Activated T-cell treated with anti-CD3 and anti-CD28 coated beads, Interleukin-2, amount 50 U/mL, for 72 hours (primary cell): ENCODE measurements around the gene AHRR. TPM values are rescaled to one million over a fixed set of nuclear protein-coding genes. Genes with fewer than 3 reads are reported as not detected.

Experiments
- ATAC-seq, 2 donors: fragments of 150-1000 bp; cut with Tn5 transposase; replicated peaks in 1 of 2; 2 replicates each; pipeline ENCODE4 v1.10.0; 2021; ENCODE audit warnings: moderate library complexity in 2 of 2, mild to moderate bottlenecking in 1 of 2
- DNase-seq, 2 donors: peaks; one replicate each; pipeline ENCODE4 v3.0.0; 2021 to 2022; ENCODE audit warnings: mixed read lengths in 1 of 2
- H3K27ac Mint-ChIP-seq: one replicate; pipeline ENCODE4 v1.8.0; 2022; ENCODE audit warnings: mild to moderate bottlenecking, moderate library complexity, mixed read lengths
- H3K27me3 Mint-ChIP-seq: one replicate; pipeline ENCODE4 v1.8.0; 2022; ENCODE audit warnings: low read depth, mixed read lengths
- H3K36me3 Mint-ChIP-seq, 2 donors: one replicate each; pipeline ENCODE4 v1.8.0; 2022; ENCODE audit warnings: mixed read lengths in 2 of 2, mild to moderate bottlenecking in 1 of 2; ENCODE audit not compliant: insufficient read depth in 2 of 2
- H3K4me1 Mint-ChIP-seq: one replicate; pipeline ENCODE4 v1.8.0; 2022; ENCODE audit warnings: low read depth, mixed read lengths
- H3K4me3 Mint-ChIP-seq, 2 donors: one replicate each; pipeline ENCODE4 v1.8.0; 2022; ENCODE audit warnings: mild to moderate bottlenecking in 2 of 2, mixed read lengths in 2 of 2, moderate library complexity in 2 of 2
- H3K9me3 Mint-ChIP-seq, 2 donors: one replicate each; pipeline ENCODE4 v1.8.0; 2022; ENCODE audit warnings: mixed read lengths in 2 of 2
- total RNA-seq, 2 donors: library from RNA; stranded (reverse); gene quantifications; one replicate each; pipeline ENCODE4 v1.2.3, GENCODE V29; 2022

Gene AHRR
- total RNA-seq, 2 donors from 2014 or later, result 56.0 to 82.2 TPM

- peaks cover 12% of the 10 kb centered on the region for H3K4me1 Mint-ChIP-seq
- DNase-seq, result no peak
- ATAC-seq, result no peak
- H3K4me3 Mint-ChIP-seq, result no peak overlapping the region
- peaks cover 0 to 2% of the 10 kb centered on the region in 2 donors for H3K36me3 Mint-ChIP-seq
- peaks cover 11% of the 10 kb centered on the region for H3K27me3 Mint-ChIP-seq
- H3K27ac Mint-ChIP-seq, result no peak overlapping the region
- no peaks in the 10 kb centered on the region for H3K9me3 Mint-ChIP-seq
These were observed 3.1 kb upstream of the AHRR start for GRCh38 chr5:318341-318897.

- peaks cover 3 to 7% of the 10 kb centered on the region in 2 donors for H3K36me3 Mint-ChIP-seq
- no peak for ATAC-seq
- H3K9me3 Mint-ChIP-seq, result peaks cover 2 to 3% of the 10 kb centered on the region in 2 donors
- H3K4me1 Mint-ChIP-seq, result peaks cover 18% of the 10 kb centered on the region
- no peak overlapping the region for H3K27ac Mint-ChIP-seq
- peaks cover 11% of the 10 kb centered on the region for H3K27me3 Mint-ChIP-seq
- peak overlapping the region in 1 of 2 donors; percentile 32 for H3K4me3 Mint-ChIP-seq
- no peak for DNase-seq
These were observed 2.4 kb upstream of the AHRR start for GRCh38 chr5:318931-319601.

DNA sequence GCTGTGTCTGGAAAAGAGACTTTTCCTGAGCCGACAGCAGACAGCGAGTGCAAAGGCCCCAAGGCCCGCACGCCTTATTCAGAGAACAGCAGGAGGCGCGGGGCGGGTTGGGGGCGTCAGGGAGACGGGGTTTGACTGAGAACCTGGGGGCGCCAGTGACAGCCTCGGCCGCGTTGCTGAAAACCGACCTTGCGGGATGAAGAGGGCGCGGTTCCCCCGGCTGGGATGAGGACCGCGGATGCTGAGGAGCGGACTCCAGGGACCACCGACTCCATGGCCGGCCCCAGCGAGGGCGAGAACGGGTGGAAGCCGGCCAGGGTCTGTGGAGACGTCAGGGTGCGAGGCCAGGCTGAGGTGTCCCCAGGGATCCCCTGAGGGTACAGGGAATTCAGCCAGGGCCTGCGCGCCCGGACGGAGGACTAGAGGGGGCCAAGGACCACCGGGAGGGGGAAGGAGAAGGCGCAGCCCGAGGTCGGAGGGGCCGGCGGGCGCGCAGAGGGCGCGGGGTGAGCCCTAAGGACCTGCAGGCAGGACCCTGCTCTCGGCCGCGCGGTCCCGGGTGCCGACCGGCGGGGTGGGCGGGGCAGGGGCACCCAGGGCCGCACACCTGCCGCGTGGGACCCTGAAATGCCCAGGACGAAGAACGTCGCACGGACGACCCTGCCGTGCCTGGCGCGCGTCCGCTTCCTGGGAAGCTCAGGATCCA is 837 bp upstream of the AHRR start:
- Mint-ChIP-seq H3K9me3 (peaks cover 2 to 3% of the 10 kb centered on the region in 2 donors), H3K27me3 (peaks cover 11% of the 10 kb centered on the region), H3K27ac (peak overlapping the region; percentile 63), H3K4me1 (peaks cover 19% of the 10 kb centered on the region), H3K36me3 (peaks cover 3 to 10% of the 10 kb centered on the region in 2 donors), H3K4me3 (peak overlapping the region; percentile 87 to 90)
- ATAC-seq (peak; percentile 17 to 25), DNase-seq (no peak)

DNA sequence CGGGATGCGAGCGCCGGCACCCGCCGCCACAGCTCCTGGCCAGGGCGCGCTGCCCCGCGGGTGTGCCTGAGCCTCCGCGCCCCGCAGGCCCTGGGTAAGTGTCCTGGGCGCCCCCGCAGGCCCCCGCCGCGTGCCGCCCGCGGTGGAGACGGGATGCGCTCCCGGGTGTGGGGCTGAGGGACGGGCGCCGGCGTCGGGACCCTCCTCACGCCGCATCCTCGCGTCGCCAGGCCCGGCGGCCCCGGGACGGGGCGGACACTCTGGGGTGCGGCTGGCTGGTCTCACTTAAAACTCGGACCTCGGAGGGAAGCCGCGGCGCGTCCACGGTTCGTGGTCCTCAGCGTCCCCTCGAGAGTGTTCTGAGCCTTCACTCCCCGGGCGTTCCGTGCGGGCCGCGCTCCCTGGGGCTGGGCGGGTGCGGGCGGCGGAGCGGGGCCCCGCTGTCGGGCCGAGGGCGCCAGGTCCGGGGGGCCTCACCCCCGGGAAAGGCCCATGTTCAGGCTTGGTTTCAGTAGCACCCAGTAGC is 275 bp downstream of the AHRR start:
- ATAC-seq, result peak; percentile 12

GRCh38 chr5:322281-322941 is 897 bp downstream of the AHRR start:
- peaks cover 2 to 3% of the 10 kb centered on the region in 2 donors for H3K9me3 Mint-ChIP-seq
- DNase-seq (peak; percentile 42 to 57), ATAC-seq (peak; percentile 31 to 39)
- H3K4me1 Mint-ChIP-seq, result peaks cover 19% of the 10 kb centered on the region
- no peak overlapping the region for H3K27ac Mint-ChIP-seq
- H3K36me3 Mint-ChIP-seq, result peaks cover 6 to 14% of the 10 kb centered on the region in 2 donors
- peak overlapping the region; percentile 73 to 80 for H3K4me3 Mint-ChIP-seq
- peaks cover 11% of the 10 kb centered on the region for H3K27me3 Mint-ChIP-seq

More for the DNA sequence above, 275 bp downstream of the AHRR start:
- no peak for DNase-seq
- Mint-ChIP-seq H3K36me3 (peaks cover 6 to 12% of the 10 kb centered on the region in 2 donors), H3K27me3 (peaks cover 11% of the 10 kb centered on the region), H3K27ac (no peak overlapping the region), H3K4me3 (peak overlapping the region; percentile 73 to 80), H3K4me1 (peaks cover 19% of the 10 kb centered on the region), H3K9me3 (peaks cover 2 to 3% of the 10 kb centered on the region in 2 donors)

- Mint-ChIP-seq H3K36me3 (peaks cover 6 to 14% of the 10 kb centered on the region in 2 donors), H3K27ac (no peak overlapping the region), H3K27me3 (peaks cover 11% of the 10 kb centered on the region), H3K4me3 (peak overlapping the region; percentile 73 to 80), H3K4me1 (peaks cover 24% of the 10 kb centered on the region), H3K9me3 (peaks cover 2 to 3% of the 10 kb centered on the region in 2 donors)
- ATAC-seq, result no peak
- DNase-seq, result no peak
These were observed 1.7 kb downstream of the AHRR start for GRCh38 chr5:322942-323879.

DNA sequence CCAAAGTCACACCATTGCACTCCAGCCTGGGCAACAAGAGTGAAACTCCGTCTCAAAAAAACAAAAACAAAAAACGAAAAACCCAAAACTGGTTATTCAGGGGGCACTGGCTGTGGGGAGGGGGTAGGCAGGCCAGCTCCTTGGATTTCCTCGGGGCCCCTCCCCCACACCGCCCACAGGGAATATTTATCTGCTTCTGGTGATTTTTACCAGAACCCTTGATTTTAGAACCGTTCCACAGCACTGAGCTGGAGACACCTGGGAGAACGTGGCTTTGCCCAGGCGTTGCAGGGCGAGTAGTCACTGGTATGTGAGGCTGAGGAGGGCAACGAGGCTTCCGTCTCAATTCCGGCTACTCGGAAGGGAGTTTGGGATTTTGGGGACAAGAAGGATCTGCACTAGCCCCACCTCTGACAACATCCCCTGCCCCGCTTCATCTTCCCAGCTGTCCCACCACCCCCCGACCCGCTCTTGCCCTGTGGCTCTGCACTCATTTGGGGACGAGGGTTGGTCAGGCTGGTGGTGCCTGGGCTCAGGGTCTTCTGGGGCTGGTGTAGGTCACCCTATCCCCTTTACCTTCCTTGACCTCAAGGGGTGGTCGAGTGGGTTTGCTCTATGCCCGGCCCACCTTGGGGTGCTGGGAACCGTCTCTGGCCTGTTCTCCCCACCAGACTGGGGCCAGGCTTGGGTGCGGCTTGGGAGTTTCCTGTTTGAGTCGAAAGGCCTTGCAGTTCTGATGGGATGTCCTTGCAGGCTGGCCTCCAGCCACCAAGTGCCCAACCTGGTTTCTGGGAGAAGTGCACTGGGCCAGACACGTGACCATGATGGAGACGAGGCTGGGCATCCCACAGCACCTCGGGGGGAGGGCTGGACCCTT is 3.5 kb downstream of the AHRR start:
- no peak for DNase-seq

GRCh38 chr5:326109-326508 is 4.6 kb downstream of the AHRR start:
- no peak for ATAC-seq
- Mint-ChIP-seq H3K27ac (no peak overlapping the region), H3K36me3 (peaks cover 8 to 21% of the 10 kb centered on the region in 2 donors), H3K4me3 (no peak overlapping the region), H3K4me1 (peaks cover 38% of the 10 kb centered on the region), H3K27me3 (no peaks in the 10 kb centered on the region), H3K9me3 (peaks cover 3% of the 10 kb centered on the region in 2 donors)
- DNase-seq, result no peak

More for the DNA sequence above, 3.5 kb downstream of the AHRR start:
- H3K27me3 Mint-ChIP-seq, result peaks cover 6% of the 10 kb centered on the region
- no peak for ATAC-seq
- no peak overlapping the region for H3K27ac Mint-ChIP-seq
- H3K36me3 Mint-ChIP-seq, result peaks cover 6 to 16% of the 10 kb centered on the region in 2 donors
- H3K9me3 Mint-ChIP-seq, result peaks cover 2 to 3% of the 10 kb centered on the region in 2 donors
- H3K4me3 Mint-ChIP-seq, result no peak overlapping the region
- H3K4me1 Mint-ChIP-seq, result peaks cover 36% of the 10 kb centered on the region

- peaks cover 0 to 1% of the 10 kb centered on the region in 2 donors for H3K9me3 Mint-ChIP-seq
- peak overlapping the region; percentile 27 to 31 for H3K4me3 Mint-ChIP-seq
- no peaks in the 10 kb centered on the region for H3K27me3 Mint-ChIP-seq
- peaks cover 11 to 22% of the 10 kb centered on the region in 2 donors for H3K36me3 Mint-ChIP-seq
- H3K27ac Mint-ChIP-seq, result peak overlapping the region; percentile 51
- H3K4me1 Mint-ChIP-seq, result peaks cover 56% of the 10 kb centered on the region
- ATAC-seq (no peak), DNase-seq (no peak)
These were observed 7.7 kb downstream of the AHRR start for GRCh38 chr5:329121-329735.

- peaks cover 0 to 1% of the 10 kb centered on the region in 2 donors for H3K9me3 Mint-ChIP-seq
- ATAC-seq (no peak), DNase-seq (no peak)
- H3K4me1 Mint-ChIP-seq, result peaks cover 61% of the 10 kb centered on the region
- H3K4me3 Mint-ChIP-seq, result peak overlapping the region in 1 of 2 donors; percentile 31
- peaks cover 11 to 22% of the 10 kb centered on the region in 2 donors for H3K36me3 Mint-ChIP-seq
- H3K27me3 Mint-ChIP-seq, result no peaks in the 10 kb centered on the region
- peak overlapping the region; percentile 51 for H3K27ac Mint-ChIP-seq
These were observed 8.3 kb downstream of the AHRR start for GRCh38 chr5:329768-330167.

GRCh38 chr5:332843-333242 is 11.3 kb downstream of the AHRR start:
- DNase-seq (peak; percentile 57), ATAC-seq (peak; percentile 78)
- Mint-ChIP-seq H3K27me3 (no peaks in the 10 kb centered on the region), H3K36me3 (peaks cover 11 to 20% of the 10 kb centered on the region in 2 donors), H3K27ac (peak overlapping the region; percentile 97), H3K9me3 (peaks cover 0 to 1% of the 10 kb centered on the region in 2 donors), H3K4me3 (peak overlapping the region; percentile 66 to 93), H3K4me1 (peaks cover 74% of the 10 kb centered on the region)
